ENCODE results near the gene PIAS1.
"Not testable (repeated sequence)": the region's sequence is repeated elsewhere in the genome, so short reads cannot be mapped to it uniquely, and the experiment has no call there.

Gene PIAS1

DNA sequence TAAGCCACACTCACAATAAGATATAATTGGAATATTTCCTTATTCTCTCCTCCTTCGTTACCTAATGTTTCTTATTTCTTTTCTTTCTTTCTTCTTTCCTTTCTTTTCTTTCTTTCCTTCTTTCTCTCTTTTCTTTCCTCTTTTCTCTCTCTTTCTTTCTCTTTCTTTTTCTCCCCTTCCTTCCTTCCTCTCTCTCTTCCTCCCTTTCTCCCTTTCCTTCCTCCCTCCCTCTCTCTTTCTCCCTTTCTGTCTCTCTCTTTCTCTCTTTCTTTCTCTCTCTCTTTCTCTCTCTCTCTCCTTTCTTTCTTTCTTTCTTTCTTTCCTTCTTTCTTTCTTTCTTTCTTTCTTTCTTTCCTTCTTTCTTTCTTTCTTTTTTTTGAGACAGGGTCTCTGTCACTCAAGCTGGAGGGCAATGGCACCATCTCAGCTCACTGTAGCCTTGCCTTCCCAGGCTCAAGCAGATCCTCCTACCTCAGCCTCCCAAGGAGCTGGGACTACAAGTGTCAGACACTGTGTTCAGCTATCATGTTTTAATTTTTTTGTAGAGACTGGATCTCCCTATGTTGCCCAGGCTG is 19.3 kb upstream of the PIAS1 start:
- no peak for DNase-seq (ENCODE audit: low spot score)

DNA sequence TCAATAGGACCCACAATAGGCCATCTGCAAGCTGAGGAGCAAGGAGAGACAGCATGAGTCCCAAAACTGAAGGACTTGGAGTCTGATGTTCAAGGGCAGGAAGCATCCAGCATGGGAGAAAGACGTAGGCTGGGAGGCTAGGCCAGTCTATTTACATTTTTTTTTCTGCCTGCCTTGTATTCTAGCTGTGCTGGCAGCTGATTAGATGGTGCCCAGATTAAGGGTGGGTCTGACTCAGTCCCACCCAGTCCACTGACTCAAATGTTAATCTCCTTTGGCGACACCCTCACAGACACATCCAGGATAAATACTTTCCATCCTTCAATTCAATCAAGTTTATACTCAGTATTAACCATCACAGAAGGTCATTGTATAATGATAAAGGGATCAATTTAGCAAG is 15.9 kb upstream of the PIAS1 start:
- DNase-seq (ENCODE audit: low spot score): no peak

DNA sequence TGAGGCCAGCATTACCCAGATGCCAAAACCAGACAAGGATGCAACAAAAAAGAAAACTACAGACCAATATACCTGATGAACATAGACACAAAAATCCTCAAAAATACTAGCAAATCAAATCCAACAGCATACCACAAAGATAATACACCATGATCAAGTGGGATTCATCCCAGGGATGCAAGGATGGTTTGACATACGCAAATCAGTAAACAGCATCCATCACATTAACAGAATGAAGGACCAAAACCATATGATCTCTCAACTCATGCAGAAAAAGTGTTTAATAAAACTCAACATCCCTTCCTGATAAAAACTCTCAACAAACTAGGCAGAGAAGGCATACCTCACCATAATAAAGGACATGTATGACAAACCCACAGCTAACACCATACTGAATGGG is 14.0 kb upstream of the PIAS1 start:
- DNase-seq (ENCODE audit: low spot score): no peak

DNA sequence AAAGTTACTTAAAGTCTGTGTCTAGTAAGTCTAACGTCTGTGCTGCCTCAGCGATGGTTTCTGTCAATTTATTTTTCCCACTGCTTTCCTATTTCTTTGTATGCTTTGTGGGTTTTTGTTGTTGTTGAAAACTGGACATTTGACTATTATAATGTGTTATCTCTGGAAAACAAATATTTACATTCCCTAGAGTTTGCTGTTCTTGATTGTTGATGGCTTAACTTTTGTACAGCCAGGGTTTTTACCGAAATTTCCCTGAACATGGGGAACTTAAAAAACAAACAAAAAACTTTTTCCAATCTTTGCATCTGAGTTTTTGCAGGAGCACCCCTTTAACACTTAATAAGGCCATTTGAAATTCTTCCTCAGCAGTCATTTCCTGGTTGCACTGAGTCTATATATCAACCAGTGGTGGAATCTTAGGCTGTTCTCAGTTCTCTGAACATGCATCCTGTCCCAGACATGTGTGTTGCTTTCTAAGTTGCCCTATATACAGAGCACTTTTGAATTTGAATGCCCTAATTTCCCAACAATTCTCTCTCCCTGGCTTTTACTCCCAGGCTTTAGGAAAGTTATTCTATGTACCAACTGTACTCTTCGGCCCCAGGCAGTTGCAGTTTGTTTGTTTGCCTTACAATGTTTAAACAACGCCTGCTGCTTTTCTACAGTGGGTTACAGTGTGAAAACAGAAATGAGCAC is 11.8 kb upstream of the PIAS1 start:
- no peak for DNase-seq (ENCODE audit: low spot score)

DNA sequence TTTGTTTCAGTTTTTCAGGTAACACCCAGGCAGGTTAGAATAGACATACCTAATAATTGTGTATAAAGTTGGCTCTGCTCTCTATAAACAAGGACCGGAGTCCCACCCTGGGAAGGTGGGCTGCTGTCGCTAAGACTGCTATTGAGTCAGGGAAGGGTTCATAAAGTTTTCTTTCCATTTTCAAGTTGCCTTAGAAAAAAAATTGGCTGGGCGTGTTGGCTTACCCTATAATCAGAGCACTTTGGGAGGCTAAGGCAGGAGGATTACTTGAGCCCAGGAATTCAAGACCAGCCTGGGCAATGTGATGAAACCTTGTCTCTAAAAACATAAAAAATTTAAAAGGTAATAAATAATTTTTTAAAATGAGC is 11.3 kb upstream of the PIAS1 start:
- DNase-seq (ENCODE audit: low spot score): no peak

DNA sequence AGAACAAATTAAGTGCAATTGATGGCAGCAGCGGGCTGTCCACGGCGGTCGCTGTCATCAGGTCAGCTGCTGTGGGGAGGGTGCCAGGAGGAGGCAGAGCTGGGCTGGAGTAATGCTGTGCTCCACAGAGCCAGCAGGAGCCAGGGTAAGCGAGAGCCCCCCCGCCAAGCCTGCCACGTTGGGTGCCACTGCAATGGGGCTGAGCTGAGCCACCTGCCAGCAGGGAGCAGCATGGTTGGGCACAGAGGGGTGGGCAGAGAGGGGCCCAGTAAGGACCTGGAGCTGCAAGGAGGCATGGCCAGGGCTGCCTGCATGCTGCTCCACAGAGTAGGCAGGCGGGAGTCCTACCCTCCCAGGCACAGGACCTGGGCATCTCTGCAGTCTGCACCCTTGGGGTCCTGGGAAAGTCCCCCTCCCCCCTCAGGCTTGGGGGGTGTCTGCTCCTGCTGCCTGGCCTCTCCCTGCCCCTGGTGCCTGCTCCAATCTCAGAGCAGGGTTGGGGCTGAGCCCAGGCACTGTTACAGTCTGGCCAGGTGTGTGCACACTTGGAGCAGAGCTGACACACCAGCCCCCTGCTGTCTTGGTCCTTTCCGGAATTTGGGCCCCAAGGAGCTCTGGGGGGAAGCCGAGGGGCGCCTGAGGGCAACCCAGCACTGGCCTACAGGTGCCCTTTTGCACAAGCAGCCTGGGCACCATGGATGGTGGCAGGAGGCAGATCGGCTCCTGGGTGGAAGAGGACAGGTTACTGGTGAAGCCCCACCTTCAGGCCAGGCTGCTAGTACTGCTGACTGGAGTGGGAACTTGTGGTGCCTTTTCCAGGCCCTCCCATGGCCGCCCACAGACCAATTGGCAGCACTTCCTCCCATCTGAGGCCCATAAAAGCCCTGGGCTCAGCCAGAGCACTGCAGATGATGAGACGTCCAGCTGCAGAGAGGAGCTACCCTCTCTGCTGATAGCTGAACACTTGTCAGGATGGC is 8.5 kb upstream of the PIAS1 start:
- DNase-seq (ENCODE audit: low spot score): no peak

DNA sequence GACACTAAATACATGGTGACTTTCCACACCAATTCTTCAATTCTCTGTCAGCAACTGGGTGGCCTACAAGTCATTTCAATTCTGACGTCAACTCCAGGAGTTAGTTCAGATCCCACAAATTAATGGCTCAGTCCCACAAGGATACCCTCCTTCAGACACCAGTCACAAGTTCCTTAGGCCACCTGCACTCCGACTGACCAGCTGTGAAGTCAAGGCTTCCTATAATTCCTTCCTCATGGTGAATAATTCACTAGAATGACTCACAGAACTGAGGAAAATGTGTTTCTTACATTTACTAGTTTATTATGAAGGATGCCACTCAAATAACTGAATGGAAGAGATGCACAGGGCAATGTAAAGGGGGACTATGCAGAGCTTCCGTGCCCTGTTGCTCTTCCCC is 6.3 kb upstream of the PIAS1 start:
- no peak for DNase-seq (ENCODE audit: low spot score)

DNA sequence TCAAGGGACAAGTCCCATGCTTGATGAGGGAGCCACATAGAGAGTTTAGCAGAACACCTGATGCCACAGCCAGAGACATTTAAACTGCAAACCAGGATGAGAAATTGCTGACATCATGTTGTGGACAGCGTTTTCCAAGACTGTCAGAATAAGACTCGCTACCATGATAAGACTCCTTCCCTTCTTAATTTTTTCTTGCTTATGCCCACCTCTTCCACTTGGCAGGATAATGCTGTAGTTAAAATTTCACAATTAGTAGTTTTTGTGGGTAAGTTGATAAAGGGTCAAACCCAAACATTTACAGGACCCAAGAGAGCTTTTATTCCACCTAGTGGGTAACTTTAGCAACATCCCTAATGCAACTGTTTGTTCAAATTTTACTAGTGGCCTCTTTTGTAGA is 3.0 kb upstream of the PIAS1 start:
- no peak for DNase-seq (ENCODE audit: low spot score)

DNA sequence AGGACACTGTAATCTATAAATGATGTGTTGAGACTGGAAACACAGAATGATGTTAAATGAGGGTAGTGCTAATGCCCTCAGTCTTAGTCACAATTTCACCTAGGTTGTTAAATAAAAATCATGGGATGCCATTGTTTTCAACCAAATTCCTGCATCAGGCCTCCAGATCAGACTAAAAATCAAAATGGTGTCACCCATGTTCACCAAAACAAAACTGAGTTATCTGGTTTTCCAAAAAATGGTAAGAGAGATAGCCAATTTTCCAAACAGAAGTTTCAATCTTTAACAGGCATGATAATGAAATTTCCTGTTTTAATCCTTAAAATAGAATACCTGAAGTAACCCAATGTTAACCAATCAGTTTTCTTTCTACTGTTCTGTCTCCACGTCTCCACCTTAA is 2.2 kb upstream of the PIAS1 start:
- DNase-seq (ENCODE audit: low spot score): no peak

DNA sequence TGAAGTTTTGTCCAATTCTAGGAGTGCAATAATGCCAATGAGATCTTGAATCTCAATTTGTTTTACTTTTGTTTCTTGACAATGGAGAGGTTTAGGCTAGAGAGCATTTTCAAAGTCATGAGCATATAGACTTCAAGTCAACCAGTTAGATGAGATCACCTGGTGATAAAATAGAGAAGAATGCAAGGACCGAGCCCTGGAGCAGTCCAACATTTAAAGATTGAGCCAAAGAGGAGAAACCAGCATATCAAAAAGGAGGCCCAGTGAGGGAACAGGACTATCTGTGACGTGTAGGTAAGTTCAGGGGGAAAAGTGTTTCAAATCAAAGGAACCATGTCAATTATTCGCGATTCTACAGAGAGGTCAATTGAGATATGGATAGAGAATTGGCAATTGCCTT is 1.7 kb upstream of the PIAS1 start:
- DNase-seq (ENCODE audit: low spot score): no peak

DNA sequence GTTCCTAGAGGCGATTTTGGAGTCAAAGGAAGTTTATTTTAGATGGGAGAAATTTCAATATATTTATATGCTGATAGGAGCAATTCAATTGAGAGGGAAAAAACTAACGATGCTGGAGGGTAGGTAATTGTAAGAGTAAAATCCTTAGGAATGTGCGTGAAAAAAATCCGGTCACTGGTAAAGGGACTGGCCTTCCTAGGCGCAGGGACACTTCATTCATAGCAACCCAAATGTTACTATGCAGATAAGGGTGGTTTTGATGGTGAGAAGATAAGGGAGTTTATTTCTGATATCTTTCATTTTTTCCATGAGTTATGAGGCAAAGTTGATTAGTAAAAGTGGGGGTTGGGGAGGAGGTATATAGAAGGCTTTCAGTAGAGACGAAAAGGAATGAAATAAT is 1.1 kb upstream of the PIAS1 start:
- no peak for DNase-seq (ENCODE audit: low spot score)

DNA sequence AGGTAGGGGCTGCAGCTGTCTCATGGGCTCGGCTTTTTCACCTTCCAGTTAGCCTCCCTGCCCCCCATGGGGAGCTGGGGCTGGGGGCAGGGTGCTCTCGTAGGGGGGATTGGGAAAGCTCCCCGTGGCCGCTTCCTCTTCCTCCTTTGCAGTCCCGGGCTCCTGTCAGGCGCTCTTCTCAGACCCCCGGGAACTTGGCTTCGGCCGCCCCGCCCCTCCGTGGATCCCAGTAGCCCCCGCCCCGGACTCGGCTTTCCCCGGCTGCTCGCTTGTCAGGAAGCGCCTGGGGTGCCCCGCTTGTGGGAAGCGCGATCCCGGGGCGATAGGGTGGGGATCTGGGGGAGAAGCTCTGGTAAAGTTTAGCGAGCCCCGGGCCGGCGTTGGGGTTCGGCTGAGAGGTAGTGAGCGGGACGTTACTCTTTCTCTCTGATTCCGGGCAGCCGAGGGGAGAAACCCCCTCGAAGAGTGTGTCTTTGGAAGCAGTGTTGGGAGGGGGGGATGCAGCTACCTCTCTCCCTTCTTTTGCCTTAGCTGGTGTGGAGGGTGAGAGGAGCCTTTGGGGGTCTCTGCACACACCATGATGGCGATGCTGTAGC is 611 bp downstream of the PIAS1 start:
- peak; percentile 27 for DNase-seq (ENCODE audit: low spot score)

DNA sequence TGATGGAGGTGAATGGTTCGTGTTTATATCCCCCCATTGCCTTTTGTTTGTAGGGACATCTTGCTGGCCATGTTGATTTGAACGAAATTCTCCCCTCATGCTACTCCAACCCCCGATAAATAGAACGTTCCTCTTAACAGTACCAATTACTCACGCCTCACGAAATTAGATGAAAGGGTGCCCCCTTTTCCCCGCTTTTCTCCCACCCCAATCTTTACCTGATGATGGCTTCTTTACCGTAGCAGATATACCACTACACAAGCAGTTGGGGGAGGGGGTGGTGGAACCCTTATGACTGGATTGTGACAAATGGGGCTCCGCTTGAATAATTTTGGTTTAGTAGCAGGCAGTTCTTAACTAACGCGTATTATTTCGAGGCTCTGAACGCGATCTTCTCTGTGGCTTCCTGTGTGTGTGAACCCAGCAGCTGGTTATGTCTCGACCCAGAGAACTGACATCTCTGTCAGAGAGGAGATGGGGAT is 1.1 kb downstream of the PIAS1 start:
- no peak for DNase-seq (ENCODE audit: low spot score)

DNA sequence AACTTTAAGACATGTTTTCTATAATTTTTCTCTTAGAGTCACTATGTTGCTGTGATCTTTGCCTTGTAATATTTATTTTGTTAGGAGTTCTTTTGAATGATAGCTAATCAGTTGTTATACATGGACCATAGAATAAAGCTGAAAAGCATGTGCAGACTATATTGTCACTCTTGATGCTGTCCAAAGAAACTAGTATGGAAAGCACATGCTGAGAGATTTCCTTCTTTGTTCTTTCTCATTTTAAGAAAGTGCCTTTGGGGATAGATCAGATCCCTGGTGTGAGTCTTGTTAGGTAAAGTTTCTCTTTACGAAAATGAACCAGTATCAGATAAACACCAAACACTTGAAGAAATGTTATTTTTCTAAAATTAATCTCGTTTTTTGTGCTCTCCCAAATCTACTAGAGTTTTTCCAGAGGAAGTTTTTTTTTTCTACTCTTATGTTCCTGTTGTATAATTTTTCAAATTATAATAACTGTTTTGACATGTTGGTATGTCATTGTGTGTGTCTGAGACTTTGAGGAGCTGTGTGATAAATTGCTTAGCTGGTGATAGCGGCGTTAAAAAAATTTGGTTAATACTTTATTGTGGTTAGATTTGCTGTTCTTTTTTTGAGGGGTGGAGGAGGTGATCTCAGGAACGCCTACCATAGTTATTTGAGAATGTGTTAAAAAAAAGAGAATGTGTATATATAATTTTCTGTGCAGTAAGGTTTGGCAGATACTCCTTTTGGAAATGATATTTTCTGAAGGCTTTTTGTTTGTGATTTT is 2.2 kb downstream of the PIAS1 start:
- no peak for DNase-seq (ENCODE audit: low spot score)

DNA sequence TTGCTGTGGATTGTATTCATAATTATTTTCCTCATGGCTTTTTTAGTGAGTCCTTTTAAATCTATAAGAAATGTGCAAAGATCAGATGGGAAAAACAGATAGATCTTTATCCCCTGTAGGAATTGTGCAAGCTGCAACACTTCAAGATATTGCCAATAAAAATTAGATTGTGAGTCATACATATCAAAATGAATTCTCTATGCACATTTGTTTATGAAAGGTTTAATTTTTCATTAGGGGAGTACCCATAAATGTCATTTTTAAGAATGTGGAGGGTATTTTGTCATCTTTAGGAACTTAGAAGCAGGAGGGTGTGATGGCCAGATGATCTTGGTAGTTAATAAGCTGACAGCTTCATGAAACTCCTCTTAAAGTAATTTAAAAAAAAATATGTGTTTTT is 2.9 kb downstream of the PIAS1 start:
- no peak for DNase-seq (ENCODE audit: low spot score)

DNA sequence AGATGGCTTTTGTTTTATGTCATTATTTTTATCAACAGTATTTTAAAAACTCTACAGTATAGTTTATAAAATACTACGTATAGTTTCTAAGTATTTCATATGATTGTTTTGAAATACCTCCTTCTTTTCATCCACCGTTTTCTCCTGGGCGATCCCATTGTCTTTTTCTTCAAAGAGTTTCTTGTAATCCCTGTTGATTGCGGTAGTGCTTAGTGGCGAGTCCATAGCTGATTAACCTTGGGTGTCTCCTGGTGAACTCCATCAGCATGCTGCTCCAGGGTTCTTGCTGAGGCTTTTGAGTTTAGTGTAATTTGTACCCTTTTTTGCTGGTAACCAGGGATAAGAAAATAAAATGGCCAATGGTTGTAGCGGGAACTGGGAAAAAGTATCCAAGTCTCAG is 3.6 kb downstream of the PIAS1 start:
- no peak for DNase-seq (ENCODE audit: low spot score)

DNA sequence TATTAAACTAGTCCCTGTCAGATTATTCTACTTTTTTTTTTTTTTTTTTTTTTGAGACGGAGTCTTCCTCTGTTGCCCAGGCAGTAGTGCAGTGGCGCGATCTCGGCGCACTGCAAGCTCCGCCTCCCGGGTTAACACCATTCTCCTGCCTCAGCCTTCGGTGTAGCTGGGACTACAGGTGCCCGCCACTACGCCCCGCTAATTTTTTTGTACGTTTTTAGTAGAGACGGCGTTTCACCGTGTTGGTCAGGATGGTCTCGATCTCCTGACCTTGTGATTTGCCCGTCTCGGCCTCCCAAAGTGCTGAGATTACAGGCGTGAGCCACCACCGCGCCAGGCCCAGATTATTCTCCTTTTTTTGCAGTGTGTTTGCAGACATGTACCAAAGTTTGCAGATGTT is 4.9 kb downstream of the PIAS1 start:
- DNase-seq (ENCODE audit: low spot score): not testable (repeated sequence)

DNA sequence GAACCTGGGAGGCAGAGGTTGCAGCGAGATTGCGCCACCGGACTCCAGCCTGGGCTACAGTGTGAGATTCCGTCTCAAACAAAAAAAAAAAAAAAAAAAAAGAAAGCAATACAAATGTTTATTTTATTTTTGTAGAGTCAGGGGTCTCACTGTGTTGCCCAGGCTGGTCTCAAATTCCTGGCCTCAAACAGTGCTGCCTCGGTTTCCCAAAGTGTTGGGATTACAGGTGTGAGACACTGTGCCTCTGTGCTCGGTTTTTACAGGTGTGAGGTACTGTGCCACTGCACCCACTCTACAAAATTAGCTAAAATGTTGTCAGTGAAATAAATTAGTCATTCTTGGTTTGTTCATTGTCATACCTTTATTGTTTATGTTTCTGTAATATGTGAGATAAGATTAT is 5.5 kb downstream of the PIAS1 start:
- no peak for DNase-seq (ENCODE audit: low spot score)

DNA sequence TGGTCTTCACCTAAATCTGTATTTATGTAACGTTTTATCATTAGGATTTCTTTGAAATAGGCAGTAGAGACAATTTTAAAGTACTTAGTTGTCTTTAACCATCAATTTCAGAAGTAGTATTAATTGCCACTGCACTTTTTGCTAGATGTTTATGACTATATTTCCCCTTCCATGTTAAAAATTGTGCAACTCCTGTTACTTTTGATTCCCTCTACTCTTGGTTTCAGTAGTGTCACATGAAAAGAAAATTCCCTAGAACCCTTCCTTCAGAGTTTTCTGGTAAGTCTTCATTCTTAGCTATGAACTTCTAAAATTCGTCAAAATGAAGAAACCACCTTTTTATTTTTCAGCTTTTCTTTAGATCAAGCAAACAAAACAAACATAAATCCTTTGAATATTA is 7.1 kb downstream of the PIAS1 start:
- DNase-seq (ENCODE audit: low spot score): no peak

DNA sequence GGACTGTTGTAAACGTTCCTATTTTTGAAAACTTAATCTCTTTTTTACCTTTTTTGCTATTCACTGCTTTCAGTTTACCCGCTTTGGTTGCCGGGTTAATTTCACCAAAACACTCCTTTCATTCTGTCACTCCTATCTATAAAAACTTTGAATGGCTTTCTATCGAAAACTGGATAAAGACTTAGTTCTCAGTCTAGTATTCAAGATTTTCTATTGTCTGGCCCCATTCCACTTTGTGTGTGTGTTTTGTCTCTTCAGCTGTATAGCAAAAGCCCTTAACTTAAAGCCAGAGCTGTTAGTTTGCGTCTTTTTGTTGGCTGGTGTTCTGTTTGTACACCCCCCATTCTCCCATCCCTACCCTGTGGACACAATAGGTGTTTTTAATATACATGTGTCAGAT is 7.5 kb downstream of the PIAS1 start:
- no peak for DNase-seq (ENCODE audit: low spot score)

DNA sequence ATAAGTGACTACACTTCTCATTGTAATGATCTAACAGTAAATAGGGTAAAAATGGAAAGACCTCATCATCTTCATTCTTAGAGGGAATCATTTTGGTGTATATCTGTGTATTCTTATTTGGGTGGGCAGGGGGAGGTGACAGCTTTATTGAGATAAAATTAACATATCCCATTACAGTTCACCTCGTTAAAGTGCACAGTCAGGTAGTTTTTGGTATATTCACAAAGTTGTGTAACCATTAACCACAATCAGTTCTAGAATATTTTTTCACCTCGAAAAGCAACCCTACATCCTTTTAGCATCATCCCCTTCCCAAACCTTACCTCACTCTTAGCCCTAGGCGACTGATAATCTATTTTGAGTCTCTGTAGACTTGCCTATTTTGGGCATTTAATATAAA is 8.1 kb downstream of the PIAS1 start:
- no peak for DNase-seq (ENCODE audit: low spot score)

DNA sequence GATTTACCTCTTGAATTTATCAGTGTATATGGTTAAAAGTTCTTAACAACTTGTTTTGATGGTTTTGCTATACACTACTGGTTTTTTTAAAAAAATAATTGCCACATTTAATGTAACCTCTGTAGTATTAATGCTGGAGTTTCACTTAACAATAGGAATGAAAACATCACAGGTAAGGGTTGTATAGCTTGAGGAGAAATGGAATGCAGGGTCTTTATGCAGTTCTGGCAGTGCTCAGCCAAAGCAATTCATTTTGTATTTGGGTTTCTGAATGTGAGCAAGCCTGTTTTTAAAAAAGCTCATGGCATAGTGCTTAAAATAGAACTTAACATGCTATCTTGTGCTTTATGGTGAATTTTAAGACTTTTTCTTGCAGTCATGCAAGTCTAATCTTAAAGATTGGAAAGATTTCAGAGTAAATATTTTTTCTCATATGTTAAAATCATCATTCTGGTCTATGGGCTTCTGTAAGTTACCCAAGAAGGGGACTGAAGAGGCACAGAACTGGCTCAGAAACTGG is 8.9 kb downstream of the PIAS1 start:
- no peak for DNase-seq (ENCODE audit: low spot score)

All from LoVo (cell line).